ENCODE data around the gene MYO16. TPM values are rescaled to one million over a fixed set of nuclear protein-coding genes. Genes with fewer than 3 reads are reported as not detected.
"Not testable (repeated sequence)": the region's sequence is repeated elsewhere in the genome, so short reads cannot be mapped to it uniquely, and the experiment has no call there.

Gene MYO16
- total RNA-seq, 1 donor from 2014 or later: not detected

- TF ChIP-seq CTCF (IDR thresholded peaks at IDR 0.05; ENCODE audit: insufficient read depth, low read length, severe bottlenecking): no peak
- FAIRE-seq: no peak
Observed at GRCh38 chr13:109088624-109088917, 459.2 kb downstream of the MYO16 start.

GRCh38 chr13:109090796-109091195 lies 461.4 kb downstream of the MYO16 start:
- no peak overlapping the region for H3K4me3 ChIP-seq (ENCODE audit: low read depth, low read length)
- FAIRE-seq (no peak), DNase-seq (ENCODE audit: low read depth) (no peak)
- H3K27me3 ChIP-seq (ENCODE audit: control insufficient read depth, insufficient read depth, low read length): no peaks in the 10 kb centered on the region
- no peaks in the 10 kb centered on the region for H3K36me3 ChIP-seq (ENCODE audit: control insufficient read depth, insufficient read depth, low read length)
- no peak for TF ChIP-seq CTCF (IDR thresholded peaks at IDR 0.05; ENCODE audit: insufficient read depth, low read length, severe bottlenecking)

More at GRCh38 chr13:109088624-109088917, 459.2 kb downstream of the MYO16 start:
- no peaks in the 10 kb centered on the region for H3K27me3 ChIP-seq (ENCODE audit: control insufficient read depth, insufficient read depth, low read length)
- no peaks in the 10 kb centered on the region for H3K36me3 ChIP-seq (ENCODE audit: control insufficient read depth, insufficient read depth, low read length)
- DNase-seq (ENCODE audit: low read depth): no peak
- no peak overlapping the region for H3K4me3 ChIP-seq (ENCODE audit: low read depth, low read length)

- Histone ChIP-seq H3K27me3 (ENCODE audit: control insufficient read depth, insufficient read depth, low read length) (no peaks in the 10 kb centered on the region), H3K36me3 (ENCODE audit: control insufficient read depth, insufficient read depth, low read length) (no peaks in the 10 kb centered on the region), H3K4me3 (ENCODE audit: low read depth, low read length) (no peak overlapping the region)
- DNase-seq (ENCODE audit: low read depth): no peak
- FAIRE-seq: no peak
- TF ChIP-seq CTCF (IDR thresholded peaks at IDR 0.05; ENCODE audit: insufficient read depth, low read length, severe bottlenecking): no peak
Observed at GRCh38 chr13:109091249-109091648, 461.8 kb downstream of the MYO16 start.

- FAIRE-seq; H3K27me3 ChIP-seq (ENCODE audit: control insufficient read depth, insufficient read depth, low read length); DNase-seq (ENCODE audit: low read depth); H3K36me3 ChIP-seq (ENCODE audit: control insufficient read depth, insufficient read depth, low read length); H3K4me3 ChIP-seq (ENCODE audit: low read depth, low read length): not testable (repeated sequence)
Observed at GRCh38 chr13:109092186-109092585, 462.8 kb downstream of the MYO16 start.

- FAIRE-seq: no peak
- H3K4me3 ChIP-seq (ENCODE audit: low read depth, low read length): no peak overlapping the region
- no peak for DNase-seq (ENCODE audit: low read depth)
Observed at GRCh38 chr13:109093998-109094397, 464.6 kb downstream of the MYO16 start.

GRCh38 chr13:109095126-109095525 lies 465.7 kb downstream of the MYO16 start:
- no peaks in the 10 kb centered on the region for H3K27me3 ChIP-seq (ENCODE audit: control insufficient read depth, insufficient read depth, low read length)
- no peak for TF ChIP-seq CTCF (IDR thresholded peaks at IDR 0.05; ENCODE audit: insufficient read depth, low read length, severe bottlenecking)
- DNase-seq (ENCODE audit: low read depth): no peak
- H3K36me3 ChIP-seq (ENCODE audit: control insufficient read depth, insufficient read depth, low read length): no peaks in the 10 kb centered on the region
- H3K4me3 ChIP-seq (ENCODE audit: low read depth, low read length): no peak overlapping the region
- no peak for FAIRE-seq

More at GRCh38 chr13:109093998-109094397, 464.6 kb downstream of the MYO16 start:
- Histone ChIP-seq H3K27me3 (ENCODE audit: control insufficient read depth, insufficient read depth, low read length) (no peaks in the 10 kb centered on the region), H3K36me3 (ENCODE audit: control insufficient read depth, insufficient read depth, low read length) (no peaks in the 10 kb centered on the region)
- no peak for TF ChIP-seq CTCF (IDR thresholded peaks at IDR 0.05; ENCODE audit: insufficient read depth, low read length, severe bottlenecking)
